HTERT RPE-1 (cell line): ENCODE results near the gene KLHDC1.
"Not testable (repeated sequence)": the region's sequence is repeated elsewhere in the genome, so short reads cannot be mapped to it uniquely, and the experiment has no call there.

Experiments used
- in situ Hi-C: fragments of 300-500 bp; cut with MboI; formaldehyde crosslinking; loops from 4 replicates; pipeline ENCODE4 v1.14.3; 2020; ENCODE audit warnings: low sequenced_read_pairs

Gene KLHDC1

DNA sequence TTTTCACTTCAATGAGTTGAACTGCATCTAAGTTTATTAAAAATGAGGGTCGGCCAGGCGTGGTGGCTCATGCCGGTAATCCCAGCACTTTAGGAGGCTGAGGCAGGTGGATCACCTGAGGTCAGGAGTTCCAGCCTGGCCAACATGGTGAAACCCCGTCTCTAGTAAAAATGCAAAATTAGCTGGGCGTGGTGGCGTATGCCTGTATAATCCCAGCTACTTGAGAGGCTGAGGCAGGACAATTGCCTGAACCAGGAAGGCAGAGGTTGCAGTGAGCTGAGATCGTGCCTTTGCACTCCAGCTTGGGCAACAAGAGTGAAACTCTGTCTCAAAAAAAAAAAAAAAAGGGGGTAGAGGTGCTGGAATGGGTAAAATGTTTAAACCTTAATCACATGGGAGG lies 88.1 kb downstream of the KLHDC1 start:
- in situ Hi-C loops: not testable (repeated sequence)

DNA sequence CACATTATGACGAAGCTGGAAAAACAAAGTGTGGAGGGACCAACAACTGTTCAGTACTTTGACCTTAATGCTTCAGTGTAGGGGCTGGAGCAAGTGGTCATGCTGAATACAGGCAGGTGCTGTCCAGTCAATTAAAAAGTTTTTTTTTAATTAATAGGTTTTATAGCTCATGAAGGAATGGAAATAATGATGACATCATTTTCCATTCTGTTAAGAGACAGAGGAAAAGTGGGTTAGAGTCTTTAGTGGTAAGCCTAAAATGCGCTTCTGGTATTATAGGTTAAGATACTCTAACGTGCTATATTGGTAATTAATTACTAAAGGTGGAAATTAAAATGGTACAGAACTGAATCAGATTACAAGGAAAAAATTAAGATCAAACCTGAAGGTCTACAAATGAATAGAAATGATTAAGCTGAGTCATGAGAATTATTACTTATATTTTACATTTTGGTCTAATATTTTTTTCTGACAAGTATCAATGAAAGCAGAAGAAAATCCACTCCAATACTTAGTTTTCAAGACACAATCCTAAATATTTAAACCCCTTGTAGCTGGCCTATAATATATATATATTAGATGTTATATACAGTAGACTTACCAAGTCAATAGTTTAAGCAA lies 90.6 kb downstream of the KLHDC1 start:
- in situ Hi-C loops: no loop called here

DNA sequence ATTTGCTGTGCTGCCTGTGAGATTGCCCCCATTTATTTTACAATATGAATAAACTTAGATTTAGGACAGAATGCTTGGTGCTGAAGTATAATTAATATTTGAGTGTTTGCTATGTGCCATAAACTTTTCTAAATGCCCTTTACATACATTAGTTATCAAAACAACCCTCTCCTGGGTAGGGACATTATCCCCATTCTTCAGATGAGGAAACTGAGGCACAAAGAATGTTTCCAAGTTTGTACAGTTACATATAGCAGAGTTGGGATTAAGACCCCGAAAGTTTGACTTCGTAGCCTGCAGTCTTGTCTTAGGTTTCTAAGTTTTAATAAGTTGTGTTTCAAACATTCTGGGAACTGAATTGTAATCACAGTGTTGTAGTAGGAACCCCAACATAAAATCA lies 93.4 kb downstream of the KLHDC1 start:
- in situ Hi-C loops: no loop called here

- in situ Hi-C loops: no loop called here
These were observed 99.7 kb downstream of the KLHDC1 start for GRCh38 chr14:49792618-49793017.

GRCh38 chr14:49796025-49796424 lies 103.1 kb downstream of the KLHDC1 start:
- in situ Hi-C loops: no loop called here
